LNCAP (cell line): ENCODE data around the gene CEP95.

Experiments used
- CTCF ChIP-seq: fragments of 450-650 bp; IDR thresholded peaks from 2 replicates; pipeline ENCODE4 v1.5.1; 2017; ENCODE audit warnings: mild to moderate bottlenecking

Gene CEP95

GRCh38 chr17:64470625-64471024 lies 36.2 kb upstream of the CEP95 start:
- TF ChIP-seq CTCF, result no peak

DNA sequence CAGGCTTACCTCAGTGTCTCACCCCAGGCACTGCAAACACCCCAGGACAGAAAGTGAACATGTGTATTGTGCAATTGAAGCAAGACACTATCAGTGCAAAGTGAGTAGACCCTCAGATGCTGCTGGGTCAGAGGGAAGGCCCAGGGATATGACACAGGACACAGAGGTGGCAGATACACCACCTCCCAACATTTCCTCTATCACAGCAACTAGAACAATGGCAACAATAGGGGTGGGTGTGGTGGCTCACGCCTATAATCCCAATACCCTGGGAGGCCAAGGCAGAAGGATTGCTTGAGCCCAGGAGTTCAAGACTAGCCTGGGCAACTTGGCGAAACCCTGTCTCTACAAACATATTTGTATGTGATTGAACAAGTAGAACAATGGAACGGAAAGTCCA lies 35.3 kb upstream of the CEP95 start:
- no peak for TF ChIP-seq CTCF

DNA sequence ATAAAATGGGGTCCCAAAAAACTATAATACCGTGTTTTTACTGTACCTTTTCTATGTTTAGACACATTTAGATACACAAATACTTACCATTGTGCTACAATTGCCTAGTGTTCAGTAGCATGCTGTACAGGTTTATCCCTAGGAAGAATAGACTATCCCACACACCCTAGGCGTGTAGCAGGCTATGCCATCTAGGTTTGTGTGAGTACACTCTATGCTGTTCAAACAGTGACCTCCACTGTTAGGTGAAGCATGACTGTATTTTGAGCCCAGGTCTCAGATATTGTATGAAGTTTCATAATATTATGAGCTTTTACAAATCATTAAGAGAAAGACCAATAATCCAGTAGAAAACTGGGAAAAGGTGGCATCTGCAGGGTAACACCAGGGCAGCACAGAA lies 34.2 kb upstream of the CEP95 start:
- TF ChIP-seq CTCF, result no peak

GRCh38 chr17:64477849-64478248 lies 28.9 kb upstream of the CEP95 start:
- no peak for TF ChIP-seq CTCF

DNA sequence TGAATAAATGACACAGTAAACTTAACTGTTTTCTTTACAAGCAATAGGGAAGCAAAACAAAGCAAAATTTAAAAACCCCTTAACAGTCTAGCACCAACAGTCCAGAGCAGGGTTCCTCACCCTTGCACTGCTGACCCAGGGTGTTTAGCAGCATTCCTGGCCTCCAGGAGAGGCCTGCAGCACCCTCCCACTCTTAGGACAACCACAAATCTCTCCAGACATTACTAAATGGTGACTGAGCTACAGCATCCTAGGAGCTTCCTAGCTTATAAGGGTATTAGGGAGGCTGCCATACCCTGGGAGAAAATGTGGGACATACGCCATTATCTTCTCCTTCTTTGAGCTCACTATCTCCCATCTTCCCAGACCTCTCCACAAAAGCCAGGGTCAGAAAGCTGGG lies 25.8 kb upstream of the CEP95 start:
- no peak for TF ChIP-seq CTCF

DNA sequence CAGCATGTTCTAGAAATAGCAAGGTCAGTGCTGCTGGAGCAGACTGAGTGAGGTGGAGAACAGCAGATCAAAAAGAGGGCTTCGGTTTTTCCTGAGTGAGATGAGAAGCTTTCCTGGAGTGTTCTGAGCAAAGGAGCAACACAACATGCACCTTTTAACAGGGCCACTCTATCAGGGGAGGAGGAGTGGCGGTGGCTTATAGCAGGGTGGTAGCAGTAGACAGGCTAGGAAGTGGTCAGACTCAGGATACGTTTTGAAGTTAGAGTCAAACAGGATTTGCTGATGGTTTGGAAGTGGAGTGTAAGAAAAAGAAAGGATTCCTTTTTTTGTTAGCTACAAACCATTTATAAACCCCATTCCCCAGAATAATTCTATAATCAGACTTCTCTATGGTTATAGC lies 22.4 kb upstream of the CEP95 start:
- no peak for TF ChIP-seq CTCF

- no peak for TF ChIP-seq CTCF
Observed at GRCh38 chr17:64488301-64488700, 18.5 kb upstream of the CEP95 start.

DNA sequence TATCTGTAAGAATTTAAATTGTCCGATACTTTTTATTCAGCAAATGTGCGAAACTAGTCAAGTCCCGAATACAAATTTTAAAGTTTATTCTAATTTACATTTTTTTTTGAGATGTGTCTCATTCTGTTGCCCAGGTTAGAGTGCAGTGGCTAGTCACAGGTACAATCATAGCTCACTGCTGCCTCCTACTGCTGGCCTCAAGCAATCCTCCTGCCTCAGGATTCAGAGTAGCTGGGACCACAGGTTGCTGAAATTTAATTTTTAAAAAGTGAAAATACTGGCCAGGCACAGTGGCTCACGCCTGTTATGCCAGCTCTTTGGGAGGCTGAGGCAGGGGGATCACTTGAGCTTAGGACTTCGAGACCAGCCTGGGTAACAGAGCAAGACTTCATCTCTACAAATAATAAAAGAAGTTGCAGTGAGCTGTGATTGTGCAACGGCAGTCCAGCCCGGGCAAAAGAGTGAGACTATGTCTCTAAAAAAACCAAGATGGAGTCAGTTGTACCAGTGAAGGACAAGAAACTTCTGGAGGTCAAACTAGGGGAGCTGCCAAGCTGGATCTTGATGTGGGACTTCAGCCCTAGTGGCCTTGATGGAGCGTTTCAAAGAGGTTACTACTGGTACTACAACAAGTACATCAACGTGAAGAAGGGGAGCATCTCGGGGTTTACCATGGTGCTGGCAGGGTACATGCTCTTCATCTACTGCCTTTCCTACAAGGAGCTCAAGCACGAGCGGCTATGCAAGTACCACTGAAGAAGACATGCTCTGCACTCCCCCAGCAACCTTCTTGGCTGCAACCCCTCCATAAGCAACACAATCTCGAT lies 15.5 kb upstream of the CEP95 start:
- peak; percentile 65 for TF ChIP-seq CTCF
